Measurements from ENCODE around the gene SEMA6B.

SEMA6B gene

GRCh38 chr19:4584670-4585460, 25.4 kb upstream of the SEMA6B start:
- ChIA-PET CTCF (interaction anchor here (1.3 to 3.0 kb wide), 5 partner anchors 14 to 51 kb away, joined by 3 to 14 read pairs (median 5); no protein-coding TSS in a partner anchor), POLR2A (no interaction called here)
- TF ChIP-seq CTCF (IDR thresholded peaks at IDR 0.05; ENCODE audit: control extremely low read depth, extremely low read depth, low read depth, missing control alignments) = no peak
- no peak for DNase-seq (ENCODE audit: extremely low spot score)

GRCh38 chr19:4583961-4584669, 24.6 kb upstream of the SEMA6B start:
- no peak for TF ChIP-seq CTCF (IDR thresholded peaks at IDR 0.05; ENCODE audit: control extremely low read depth, extremely low read depth, low read depth, missing control alignments)
- ChIA-PET CTCF (interaction anchor here (1.3 to 3.0 kb wide), 4 partner anchors 13 to 52 kb away, joined by 3 to 14 read pairs (median 5); no protein-coding TSS in a partner anchor), POLR2A (no interaction called here)
- DNase-seq (ENCODE audit: extremely low spot score) = no peak

- POLR2A ChIA-PET = no interaction called here
- no peak for TF ChIP-seq CTCF (IDR thresholded peaks at IDR 0.05; ENCODE audit: control extremely low read depth, extremely low read depth, low read depth, missing control alignments)
- no peak for DNase-seq (ENCODE audit: extremely low spot score)
- CTCF ChIA-PET = interaction anchor here (3.0 kb wide), 1 partner anchor 53 kb away, joined by 14 read pairs; no protein-coding TSS in a partner anchor
Measured at GRCh38 chr19:4582980-4583842, 23.7 kb upstream of the SEMA6B start.

GRCh38 chr19:4581666-4582553, 22.4 kb upstream of the SEMA6B start:
- ChIA-PET POLR2A (no interaction called here), CTCF (no interaction called here)
- TF ChIP-seq CTCF (IDR thresholded peaks at IDR 0.05; ENCODE audit: control extremely low read depth, extremely low read depth, low read depth, missing control alignments) = no peak
- no peak for DNase-seq (ENCODE audit: extremely low spot score)

- CTCF ChIA-PET = interaction anchor here (1.5 to 3.0 kb wide), 3 partner anchors 12 to 52 kb away, joined by 4 to 20 read pairs (median 12); no protein-coding TSS in a partner anchor
- POLR2A ChIA-PET = no interaction called here
- DNase-seq (ENCODE audit: extremely low spot score) = no peak
- no peak for TF ChIP-seq CTCF (IDR thresholded peaks at IDR 0.05; ENCODE audit: control extremely low read depth, extremely low read depth, low read depth, missing control alignments)
Measured at GRCh38 chr19:4580961-4581665, 21.6 kb upstream of the SEMA6B start.
